ENCODE measurements around the gene KCNJ11. TPM values are rescaled to one million over a fixed set of nuclear protein-coding genes. Genes with fewer than 3 reads are reported as not detected.

KCNJ11 gene
- total RNA-seq, 3 donors from 2014 or later: 1.2 to 3.9 (median 1.6) TPM

- Histone ChIP-seq H3K36me3 (ENCODE audit: low read depth) (no peaks in the 10 kb centered on the region), H3K4me3 (peak overlapping the region; percentile 28), H3K9me3 (no peaks in the 10 kb centered on the region), H3K4me1 (ENCODE audit: low read depth) (peaks cover 7% of the 10 kb centered on the region)
- ATAC-seq (peak; percentile 88), DNase-seq (peak; percentile 86)
- intact Hi-C loops (cut with DNase I, micrococcal nuclease): no loop called here
- peak; percentile 70 for TF ChIP-seq CTCF (IDR thresholded peaks at IDR 0.05)
Observed at GRCh38 chr11:17389211-17389956, 925 bp upstream of the KCNJ11 start.

GRCh38 chr11:17387811-17388210, 648 bp downstream of the KCNJ11 start:
- Histone ChIP-seq H3K4me1 (ENCODE audit: low read depth) (peaks cover 7% of the 10 kb centered on the region), H3K4me3 (no peak overlapping the region), H3K36me3 (ENCODE audit: low read depth) (no peaks in the 10 kb centered on the region), H3K9me3 (no peaks in the 10 kb centered on the region)
- TF ChIP-seq CTCF (IDR thresholded peaks at IDR 0.05): no peak
- DNase-seq (no peak), ATAC-seq (no peak)
- intact Hi-C loops (cut with DNase I, micrococcal nuclease): no loop called here

GRCh38 chr11:17387254-17387653, 1.2 kb downstream of the KCNJ11 start:
- ATAC-seq: no peak
- intact Hi-C loops (cut with DNase I, micrococcal nuclease): no loop called here
- no peak overlapping the region for H3K4me3 ChIP-seq

GRCh38 chr11:17386331-17387084, 2.0 kb downstream of the KCNJ11 start:
- peak in 2 of 3 donors; percentile 66 to 75 for DNase-seq
- ATAC-seq: peak; percentile 67
- Histone ChIP-seq H3K4me3 (no peak overlapping the region), H3K9me3 (no peaks in the 10 kb centered on the region), H3K36me3 (ENCODE audit: low read depth) (no peaks in the 10 kb centered on the region), H3K4me1 (ENCODE audit: low read depth) (peaks cover 7% of the 10 kb centered on the region)
- intact Hi-C loops (cut with DNase I, micrococcal nuclease): no loop called here
- peak; percentile 50 for TF ChIP-seq CTCF (IDR thresholded peaks at IDR 0.05)

More at GRCh38 chr11:17387254-17387653, 1.2 kb downstream of the KCNJ11 start:
- H3K9me3 ChIP-seq: no peaks in the 10 kb centered on the region
- no peak for TF ChIP-seq CTCF (IDR thresholded peaks at IDR 0.05)
- no peaks in the 10 kb centered on the region for H3K36me3 ChIP-seq (ENCODE audit: low read depth)
- no peak for DNase-seq
- H3K4me1 ChIP-seq (ENCODE audit: low read depth): peaks cover 7% of the 10 kb centered on the region

- no peaks in the 10 kb centered on the region for H3K36me3 ChIP-seq (ENCODE audit: low read depth)
- H3K4me1 ChIP-seq (ENCODE audit: low read depth): peaks cover 7% of the 10 kb centered on the region
- intact Hi-C loops (cut with DNase I, micrococcal nuclease): loop anchor here in 1 of 2 donors (2.0 kb wide), 1 partner anchor 119 kb away; no protein-coding TSS in a partner anchor
- H3K9me3 ChIP-seq: no peaks in the 10 kb centered on the region
- no peak overlapping the region for H3K4me3 ChIP-seq
- ATAC-seq (no peak), DNase-seq (no peak)
- TF ChIP-seq CTCF (IDR thresholded peaks at IDR 0.05): no peak
Observed at GRCh38 chr11:17385926-17386325, 2.5 kb downstream of the KCNJ11 start.

All from mucosa of descending colon (tissue), 3 donors.